Panc1 (cell line): ENCODE measurements around the gene TMOD3.

Source experiments
- CTCF ChIP-seq: fragments of 450-650 bp; IDR thresholded peaks from 2 replicates; pipeline ENCODE4 v1.5.1; 2017; ENCODE audit warnings: mild to moderate bottlenecking
- POLR2AphosphoS5 ChIP-seq: IDR thresholded peaks from 2 replicates; pipeline ENCODE4 v1.6.1; 2012; ENCODE audit warnings: mild to moderate bottlenecking, low read depth, low read length, moderate library complexity
- REST ChIP-seq, 2 experiments: IDR thresholded peaks; 2 replicates each; pipeline ENCODE4 v1.6.1; 2011 to 2012; ENCODE audit warnings: low read depth in 2 of 2, control low read depth in 1 of 2, low read length in 1 of 2, mild to moderate bottlenecking in 1 of 2, moderate library complexity in 1 of 2; ENCODE audit not compliant: insufficient read depth in 1 of 2
- SIN3A ChIP-seq: IDR thresholded peaks from 2 replicates; pipeline ENCODE4 v1.6.1; 2012; ENCODE audit warnings: low read depth, mild to moderate bottlenecking, low read length, moderate library complexity, borderline replicate concordance; ENCODE audit not compliant: insufficient read depth
- TCF7L2 ChIP-seq: IDR thresholded peaks from 2 replicates; pipeline ENCODE4 v1.6.1; 2011; ENCODE audit warnings: mild to moderate bottlenecking, low read depth, low read length, inconsistent platforms

- TF ChIP-seq POLR2AphosphoS5 (no peak), CTCF (no peak), REST (IDR thresholded peaks at IDR 0.05; ENCODE audit: insufficient read depth in 1 of 2, low read depth in 2 of 2, low read length in 1 of 2) (no peak), SIN3A (no peak), TCF7L2 (no peak)
Observed at GRCh38 chr15:51812598-51812997, 16.9 kb upstream of the TMOD3 start.
